ENCODE measurements around the gene RUFY1. TPM values are rescaled to one million over a fixed set of nuclear protein-coding genes. Genes with fewer than 3 reads are reported as not detected.

Gene RUFY1
- total and polyA plus RNA-seq, 9 of the 15 experiments (the other 6 are each of a cell fraction or from before 2014, with no cell fraction given), result 5.0 to 41.7 (median 29.6) TPM

GRCh38 chr5:179608131-179608581, 57.8 kb downstream of the RUFY1 start:
- DNase-seq (ENCODE audit: extremely low read depth in 1 of 4, low spot score in 3 of 4) (peak in 1 of 4 experiments; percentile 9), ATAC-seq (peak; percentile 4), FAIRE-seq (no peak)
- H3K4me1 ChIP-seq (replicated peaks in 1 of 2; ENCODE audit: control insufficient read depth in 2 of 2, insufficient read depth in 2 of 2, low read length in 2 of 2), result peaks cover 10 to 25% of the 10 kb centered on the region in 2 experiments; a peak in 4 of 5 replicates
- no peaks in the 10 kb centered on the region for H3K27me3 ChIP-seq (ENCODE audit: control insufficient read depth in 2 of 2, insufficient read depth in 2 of 2, low read length in 2 of 2)
- peaks cover 74% of the 10 kb centered on the region for H3K36me3 ChIP-seq (ENCODE audit: control insufficient read depth, insufficient read depth, low read length)
- ChIA-PET CTCF (ENCODE audit: low intra/inter-chr PET ratio) (no interaction called here), POLR2A (interaction anchor here (0.8 to 11.7 kb wide), 6 partner anchors 8 to 1488 kb away, joined by 3 to 181 read pairs (median 5); partner anchors contain the start of gene HNRNPH1)
- 41% methylated on average over 5 of the region's 5 CpGs for WGBS (ENCODE audit: insufficient coverage, low coverage, missing lambda C conversion rate)
- H3K4me3 ChIP-seq, result no peak overlapping the region
- intact Hi-C loops (cut with micrococcal nuclease) (no loop called here), in situ Hi-C loops (cut with MboI) (no loop called here)
- BruUV-seq (replicated peaks), result no TSS peak
- H3K27ac ChIP-seq (ENCODE audit: extremely low read depth, low read depth, low read length), result no peak overlapping the region
- TF ChIP-seq, protein P1, sequence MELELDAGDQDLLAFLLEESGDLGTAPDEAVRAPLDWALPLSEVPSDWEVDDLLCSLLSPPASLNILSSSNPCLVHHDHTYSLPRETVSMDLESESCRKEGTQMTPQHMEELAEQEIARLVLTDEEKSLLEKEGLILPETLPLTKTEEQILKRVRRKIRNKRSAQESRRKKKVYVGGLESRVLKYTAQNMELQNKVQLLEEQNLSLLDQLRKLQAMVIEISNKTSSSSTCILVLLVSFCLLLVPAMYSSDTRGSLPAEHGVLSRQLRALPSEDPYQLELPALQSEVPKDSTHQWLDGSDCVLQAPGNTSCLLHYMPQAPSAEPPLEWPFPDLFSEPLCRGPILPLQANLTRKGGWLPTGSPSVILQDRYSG (tag; conservative IDR thresholded peaks at IDR 0.05; ENCODE audit: low read depth), result no peak
- TF ChIP-seq POLR2AphosphoS2 (IDR thresholded peaks at IDR 0.05; ENCODE audit: low read length) (0 out of 2 replicates have a peak, but pooled peaks have one; percentile 66), RBFOX2 (IDR thresholded peaks at IDR 0.05; ENCODE audit: low read depth, low read length) (peak; percentile 4; the same call in 1 of the 2 replicates), POLR2A (conservative IDR thresholded peaks at IDR 0.05) (peak; percentile 22; the same call in 1 of the 2 replicates)
- H3K9ac ChIP-seq (ENCODE audit: insufficient read depth in 1 of 2, low read depth in 2 of 2, low read length in 2 of 2), result no peak overlapping the region
- H3K9me1 ChIP-seq (ENCODE audit: control insufficient read depth, insufficient read depth, low read length), result no peaks in the 10 kb centered on the region
- peaks cover 6% of the 10 kb centered on the region; the same call in 1 of the 2 replicates for H4K20me1 ChIP-seq (replicated peaks; ENCODE audit: control insufficient read depth, insufficient read depth, low read length)
- no peak overlapping the region for H2AFZ ChIP-seq (ENCODE audit: low read depth, low read length)
- H3K9me3 ChIP-seq (replicated peaks; ENCODE audit: control insufficient read depth, insufficient read depth, low read depth, low read length), result no peaks in the 10 kb centered on the region
- H3K4me2 ChIP-seq (ENCODE audit: insufficient read depth, low read length), result no peak overlapping the region
- H3K79me2 ChIP-seq (ENCODE audit: control insufficient read depth, insufficient read depth, low read length), result peaks cover 2% of the 10 kb centered on the region; the same call in 1 of the 3 replicates

DNA sequence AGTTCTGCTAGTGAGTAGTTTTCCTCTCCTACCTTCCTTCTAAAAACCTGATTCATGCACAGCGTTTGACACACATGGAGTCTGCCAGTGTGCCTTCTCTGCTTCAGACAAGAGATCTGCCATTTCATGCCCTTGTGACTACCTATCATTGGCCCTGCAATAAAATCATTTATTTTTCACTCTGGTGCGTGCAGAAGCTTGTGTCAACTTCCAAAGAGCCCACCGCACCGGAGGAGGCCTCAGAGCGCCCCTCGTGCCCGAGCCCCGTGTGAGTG, 59.4 kb downstream of the RUFY1 start:
- ChIA-PET CTCF (ENCODE audit: low intra/inter-chr PET ratio) (no interaction called here), POLR2A (interaction anchor here (0.6 to 11.7 kb wide), 3 partner anchors 9 to 297 kb away, joined by 3 to 181 read pairs (median 5); partner anchors contain the start of gene HNRNPH1)
- ATAC-seq (no peak), DNase-seq (ENCODE audit: extremely low read depth in 1 of 4, low spot score in 3 of 4) (no peak), FAIRE-seq (no peak)
- H3K4me1 ChIP-seq (replicated peaks in 1 of 2; ENCODE audit: control insufficient read depth in 2 of 2, insufficient read depth in 2 of 2, low read length in 2 of 2), result peaks cover 19 to 32% of the 10 kb centered on the region in 2 experiments; a peak in 4 of 5 replicates
- intact Hi-C loops (cut with micrococcal nuclease) (no loop called here), in situ Hi-C loops (cut with MboI) (no loop called here)
- H3K79me2 ChIP-seq (ENCODE audit: control insufficient read depth, insufficient read depth, low read length), result peaks cover 5% of the 10 kb centered on the region; the same call in 1 of the 3 replicates
- H3K36me3 ChIP-seq (ENCODE audit: control insufficient read depth, insufficient read depth, low read length), result peaks cover 85% of the 10 kb centered on the region
- WGBS (ENCODE audit: insufficient coverage, low coverage, missing lambda C conversion rate), result 87% methylated on average over 8 of the region's 8 CpGs
- no peaks in the 10 kb centered on the region for H3K9me1 ChIP-seq (ENCODE audit: control insufficient read depth, insufficient read depth, low read length)
- BruUV-seq (replicated peaks), result no TSS peak
- H4K20me1 ChIP-seq (replicated peaks; ENCODE audit: control insufficient read depth, insufficient read depth, low read length), result peaks cover 15% of the 10 kb centered on the region
- no peak overlapping the region for H3K4me2 ChIP-seq (ENCODE audit: insufficient read depth, low read length)
- 0 out of 4 replicates have a peak overlapping the region, but pooled peaks of 1 of the 2 experiments have one; percentile 39 for H3K9ac ChIP-seq (ENCODE audit: insufficient read depth in 1 of 2, low read depth in 2 of 2, low read length in 2 of 2)
- no peak for TF ChIP-seq ZNF134 (CRISPR knock-in tag; conservative IDR thresholded peaks at IDR 0.05)
- TF ChIP-seq KAT8 (IDR thresholded peaks at IDR 0.05; ENCODE audit: low read depth), result no peak
- no peak for TF ChIP-seq CGGBP1 (CRISPR knock-in tag; IDR thresholded peaks at IDR 0.05)
- TF ChIP-seq SMARCA4 (IDR thresholded peaks at IDR 0.05), result no peak
- TF ChIP-seq SNAPC5 (CRISPR knock-in tag; IDR thresholded peaks at IDR 0.05), result no peak
- TF ChIP-seq, protein P2, sequence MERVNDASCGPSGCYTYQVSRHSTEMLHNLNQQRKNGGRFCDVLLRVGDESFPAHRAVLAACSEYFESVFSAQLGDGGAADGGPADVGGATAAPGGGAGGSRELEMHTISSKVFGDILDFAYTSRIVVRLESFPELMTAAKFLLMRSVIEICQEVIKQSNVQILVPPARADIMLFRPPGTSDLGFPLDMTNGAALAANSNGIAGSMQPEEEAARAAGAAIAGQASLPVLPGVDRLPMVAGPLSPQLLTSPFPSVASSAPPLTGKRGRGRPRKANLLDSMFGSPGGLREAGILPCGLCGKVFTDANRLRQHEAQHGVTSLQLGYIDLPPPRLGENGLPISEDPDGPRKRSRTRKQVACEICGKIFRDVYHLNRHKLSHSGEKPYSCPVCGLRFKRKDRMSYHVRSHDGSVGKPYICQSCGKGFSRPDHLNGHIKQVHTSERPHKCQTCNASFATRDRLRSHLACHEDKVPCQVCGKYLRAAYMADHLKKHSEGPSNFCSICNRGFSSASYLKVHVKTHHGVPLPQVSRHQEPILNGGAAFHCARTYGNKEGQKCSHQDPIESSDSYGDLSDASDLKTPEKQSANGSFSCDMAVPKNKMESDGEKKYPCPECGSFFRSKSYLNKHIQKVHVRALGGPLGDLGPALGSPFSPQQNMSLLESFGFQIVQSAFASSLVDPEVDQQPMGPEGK (CRISPR knock-in tag; IDR thresholded peaks at IDR 0.05; ENCODE audit: borderline replicate concordance), result no peak
- H3K9me3 ChIP-seq (replicated peaks; ENCODE audit: control insufficient read depth, insufficient read depth, low read depth, low read length), result no peaks in the 10 kb centered on the region
- H2AFZ ChIP-seq (ENCODE audit: low read depth, low read length), result no peak overlapping the region
- no peaks in the 10 kb centered on the region for H3K27me3 ChIP-seq (ENCODE audit: control insufficient read depth in 2 of 2, insufficient read depth in 2 of 2, low read length in 2 of 2)
- H3K4me3 ChIP-seq, result no peak overlapping the region
- H3K27ac ChIP-seq (ENCODE audit: extremely low read depth, low read depth, low read length), result peak overlapping the region; percentile 38; the same call in 1 of the 3 replicates
